ENCODE results near the gene KANSL1L. TPM values are rescaled to one million over a fixed set of nuclear protein-coding genes. Genes with fewer than 3 reads are reported as not detected.

The KANSL1L gene
- total and polyA plus RNA-seq, 9 of the 15 experiments (the other 6 are each of a cell fraction or from before 2014, with no cell fraction given) = 1.3 to 6.7 (median 2.4) TPM

GRCh38 chr2:210157526-210157925 lies 13.7 kb downstream of the KANSL1L start (continued):
- TF ChIP-seq CBX5 (IDR thresholded peaks at IDR 0.05; ENCODE audit: borderline replicate concordance, low read depth) = no peak
- no peak for TF ChIP-seq ETS1 (conservative IDR thresholded peaks at IDR 0.05; ENCODE audit: control insufficient read depth, low read depth, low read length)
- no peak for TF ChIP-seq SRSF9 (IDR thresholded peaks at IDR 0.05; ENCODE audit: borderline replicate concordance, low read depth, low read length)
- TF ChIP-seq HMGN3 (IDR thresholded peaks at IDR 0.05; ENCODE audit: borderline replicate concordance, extremely low read depth, insufficient read length, low read depth, low read length) = no peak
- TF ChIP-seq MYBL2 (IDR thresholded peaks at IDR 0.05; ENCODE audit: low read depth) = no peak
- TF ChIP-seq MYBL2 (CRISPR knock-in tag; IDR thresholded peaks at IDR 0.05; ENCODE audit: borderline replicate concordance) = no peak
- TF ChIP-seq TAF9B (IDR thresholded peaks at IDR 0.05; ENCODE audit: partially characterized antibody) = no peak
- TF ChIP-seq TGIF2 (CRISPR knock-in tag; IDR thresholded peaks at IDR 0.05) = no peak

GRCh38 chr2:210147614-210148013 lies 23.6 kb downstream of the KANSL1L start:
- TF ChIP-seq MTA2 (IDR thresholded peaks at IDR 0.05; ENCODE audit: low read depth) (no peak), POLR2A (conservative IDR thresholded peaks at IDR 0.05) (no peak), EP300 (IDR thresholded peaks at IDR 0.05; ENCODE audit: low read length) (no peak)
- H3K27me3 ChIP-seq (ENCODE audit: control insufficient read depth in 2 of 2, insufficient read depth in 2 of 2, low read length in 2 of 2) = no peaks in the 10 kb centered on the region

More at GRCh38 chr2:210147614-210148013, 23.6 kb downstream of the KANSL1L start:
- intact Hi-C loops (cut with micrococcal nuclease) (no loop called here), in situ Hi-C loops (cut with MboI) (no loop called here)
- no peak overlapping the region for H3K9ac ChIP-seq (ENCODE audit: insufficient read depth in 1 of 2, low read depth in 2 of 2, low read length in 2 of 2)
- no peak for DNase-seq (ENCODE audit: extremely low read depth in 1 of 4, low spot score in 3 of 4)
- H3K79me2 ChIP-seq (ENCODE audit: control insufficient read depth, insufficient read depth, low read length) = no peaks in the 10 kb centered on the region
- no peaks in the 10 kb centered on the region for H3K4me1 ChIP-seq (replicated peaks in 1 of 2; ENCODE audit: control insufficient read depth in 2 of 2, insufficient read depth in 2 of 2, low read length in 2 of 2)
- no peaks in the 10 kb centered on the region for H3K36me3 ChIP-seq (ENCODE audit: control insufficient read depth, insufficient read depth, low read length)
- H2AFZ ChIP-seq (ENCODE audit: low read depth, low read length) = no peak overlapping the region
- FAIRE-seq = no peak
- no TSS peak for BruUV-seq (replicated peaks)
- no peak overlapping the region for H3K4me3 ChIP-seq
- no peak overlapping the region for H3K27ac ChIP-seq (ENCODE audit: extremely low read depth, low read depth, low read length)
- H3K9me1 ChIP-seq (ENCODE audit: control insufficient read depth, insufficient read depth, low read length) = no peaks in the 10 kb centered on the region
- POLR2A ChIA-PET = no interaction called here
- no peaks in the 10 kb centered on the region for H4K20me1 ChIP-seq (replicated peaks; ENCODE audit: control insufficient read depth, insufficient read depth, low read length)
- CTCF ChIA-PET (ENCODE audit: low intra/inter-chr PET ratio) = no interaction called here
- no peaks in the 10 kb centered on the region for H3K9me3 ChIP-seq (replicated peaks; ENCODE audit: control insufficient read depth, insufficient read depth, low read depth, low read length)
- no peak overlapping the region for H3K4me2 ChIP-seq (ENCODE audit: insufficient read depth, low read length)
- no peak for ATAC-seq

Measured in K562 (cell line).